ENCODE results near the gene HPN.

HPN gene

DNA sequence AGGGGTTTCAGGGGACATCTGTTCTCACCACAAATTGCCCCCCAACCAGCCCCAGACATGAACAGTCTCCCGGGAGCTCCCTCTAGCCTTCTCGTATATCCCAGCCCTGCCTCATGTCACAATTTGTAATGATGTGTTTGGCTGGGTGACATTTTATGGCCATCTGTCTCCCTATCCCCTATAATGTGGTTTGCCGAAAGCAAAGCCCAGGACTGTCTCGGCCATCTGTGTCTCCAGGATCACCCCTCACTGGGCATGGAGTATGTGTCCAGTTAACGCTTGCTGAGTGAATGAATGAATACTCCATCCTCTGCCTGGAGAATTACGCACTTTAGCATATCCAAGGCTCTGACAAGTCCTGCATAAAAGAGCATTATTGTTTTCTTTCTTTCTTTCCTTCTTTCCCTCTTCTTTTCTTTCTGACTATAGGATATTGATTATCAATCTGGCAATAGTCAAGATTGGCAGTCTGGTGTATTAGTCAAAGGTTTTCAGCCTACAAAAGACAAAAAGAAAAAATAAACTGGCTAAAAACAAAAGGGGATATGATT lies 15.1 kb downstream of the HPN start:
- no peaks in the 10 kb centered on the region for H3K4me1 ChIP-seq (ENCODE audit: low read length)
- no peak overlapping the region for H2AFZ ChIP-seq (ENCODE audit: low read length)
- peaks cover 58% of the 10 kb centered on the region for H3K27me3 ChIP-seq (replicated peaks; ENCODE audit: insufficient read depth, low read length)
- H3K9ac ChIP-seq (ENCODE audit: low read length), result no peak overlapping the region
- no peak overlapping the region for H3K4me2 ChIP-seq (ENCODE audit: low read depth, low read length)
- H3K9me3 ChIP-seq (replicated peaks; ENCODE audit: insufficient read depth, low read length), result no peaks in the 10 kb centered on the region
- no peak for DNase-seq
- H3K9me2 ChIP-seq (replicated peaks; ENCODE audit: insufficient read depth, low read length), result no peaks in the 10 kb centered on the region
- no peak overlapping the region for H3K27ac ChIP-seq (ENCODE audit: low read length)
- H3F3A ChIP-seq (ENCODE audit: insufficient read depth, low read length), result no peaks in the 10 kb centered on the region
- H3K36me3 ChIP-seq (replicated peaks; ENCODE audit: insufficient read depth, low read length), result no peaks in the 10 kb centered on the region
- no peak for TF ChIP-seq EZH2phosphoT487 (IDR thresholded peaks at IDR 0.05; ENCODE audit: low read length)
- TF ChIP-seq CTCF (IDR thresholded peaks at IDR 0.05; ENCODE audit: low read length), result no peak
- no peak for TF ChIP-seq EZH2 (optimal IDR thresholded peaks at IDR 0.05; ENCODE audit: low read depth, low read length)
- no peaks in the 10 kb centered on the region for H4K20me1 ChIP-seq (ENCODE audit: insufficient read depth, low read length)
- H3K79me2 ChIP-seq (ENCODE audit: low read length), result no peaks in the 10 kb centered on the region
- no peak overlapping the region for H3K4me3 ChIP-seq (ENCODE audit: low read length)

- Histone ChIP-seq H3K9ac (ENCODE audit: low read length) (no peak overlapping the region), H3F3A (ENCODE audit: insufficient read depth, low read length) (no peaks in the 10 kb centered on the region), H3K36me3 (replicated peaks; ENCODE audit: insufficient read depth, low read length) (no peaks in the 10 kb centered on the region), H3K4me3 (ENCODE audit: low read length) (no peak overlapping the region), H3K9me3 (replicated peaks; ENCODE audit: insufficient read depth, low read length) (no peaks in the 10 kb centered on the region), H3K79me2 (ENCODE audit: low read length) (no peaks in the 10 kb centered on the region), H3K4me2 (ENCODE audit: low read depth, low read length) (no peak overlapping the region), H3K9me2 (replicated peaks; ENCODE audit: insufficient read depth, low read length) (no peaks in the 10 kb centered on the region), H3K27me3 (replicated peaks; ENCODE audit: insufficient read depth, low read length) (peaks cover 53% of the 10 kb centered on the region), H3K4me1 (ENCODE audit: low read length) (no peaks in the 10 kb centered on the region), H3K27ac (ENCODE audit: low read length) (no peak overlapping the region), H4K20me1 (ENCODE audit: insufficient read depth, low read length) (no peaks in the 10 kb centered on the region), H2AFZ (ENCODE audit: low read length) (no peak overlapping the region)
- no peak for TF ChIP-seq EZH2 (optimal IDR thresholded peaks at IDR 0.05; ENCODE audit: low read depth, low read length)
- TF ChIP-seq CTCF (IDR thresholded peaks at IDR 0.05; ENCODE audit: low read length), result no peak
- TF ChIP-seq EZH2phosphoT487 (IDR thresholded peaks at IDR 0.05; ENCODE audit: low read length), result no peak
- no peak for DNase-seq
These were observed 16.8 kb downstream of the HPN start for GRCh38 chr19:35058370-35058769.

- Histone ChIP-seq H2AFZ (ENCODE audit: low read length) (no peak overlapping the region), H3K36me3 (replicated peaks; ENCODE audit: insufficient read depth, low read length) (no peaks in the 10 kb centered on the region), H3K79me2 (ENCODE audit: low read length) (no peaks in the 10 kb centered on the region), H4K20me1 (ENCODE audit: insufficient read depth, low read length) (no peaks in the 10 kb centered on the region), H3K27me3 (replicated peaks; ENCODE audit: insufficient read depth, low read length) (peaks cover 61% of the 10 kb centered on the region), H3K9me2 (replicated peaks; ENCODE audit: insufficient read depth, low read length) (no peaks in the 10 kb centered on the region), H3K27ac (ENCODE audit: low read length) (no peak overlapping the region), H3K4me1 (ENCODE audit: low read length) (no peaks in the 10 kb centered on the region), H3F3A (ENCODE audit: insufficient read depth, low read length) (no peaks in the 10 kb centered on the region), H3K9ac (ENCODE audit: low read length) (no peak overlapping the region), H3K4me2 (ENCODE audit: low read depth, low read length) (no peak overlapping the region), H3K4me3 (ENCODE audit: low read length) (no peak overlapping the region), H3K9me3 (replicated peaks; ENCODE audit: insufficient read depth, low read length) (no peaks in the 10 kb centered on the region)
- TF ChIP-seq EZH2phosphoT487 (IDR thresholded peaks at IDR 0.05; ENCODE audit: low read length) (no peak), EZH2 (optimal IDR thresholded peaks at IDR 0.05; ENCODE audit: low read depth, low read length) (no peak), CTCF (IDR thresholded peaks at IDR 0.05; ENCODE audit: low read length) (no peak)
- DNase-seq, result no peak
These were observed 17.7 kb downstream of the HPN start for GRCh38 chr19:35059006-35059798.

Data from MM.1S (cell line).